ENCODE data around the gene GARIN5B. TPM values are rescaled to one million over a fixed set of nuclear protein-coding genes. Genes with fewer than 3 reads are reported as not detected.

Gene GARIN5B
- total RNA-seq, 3 donors from 2014 or later = not detected

DNA sequence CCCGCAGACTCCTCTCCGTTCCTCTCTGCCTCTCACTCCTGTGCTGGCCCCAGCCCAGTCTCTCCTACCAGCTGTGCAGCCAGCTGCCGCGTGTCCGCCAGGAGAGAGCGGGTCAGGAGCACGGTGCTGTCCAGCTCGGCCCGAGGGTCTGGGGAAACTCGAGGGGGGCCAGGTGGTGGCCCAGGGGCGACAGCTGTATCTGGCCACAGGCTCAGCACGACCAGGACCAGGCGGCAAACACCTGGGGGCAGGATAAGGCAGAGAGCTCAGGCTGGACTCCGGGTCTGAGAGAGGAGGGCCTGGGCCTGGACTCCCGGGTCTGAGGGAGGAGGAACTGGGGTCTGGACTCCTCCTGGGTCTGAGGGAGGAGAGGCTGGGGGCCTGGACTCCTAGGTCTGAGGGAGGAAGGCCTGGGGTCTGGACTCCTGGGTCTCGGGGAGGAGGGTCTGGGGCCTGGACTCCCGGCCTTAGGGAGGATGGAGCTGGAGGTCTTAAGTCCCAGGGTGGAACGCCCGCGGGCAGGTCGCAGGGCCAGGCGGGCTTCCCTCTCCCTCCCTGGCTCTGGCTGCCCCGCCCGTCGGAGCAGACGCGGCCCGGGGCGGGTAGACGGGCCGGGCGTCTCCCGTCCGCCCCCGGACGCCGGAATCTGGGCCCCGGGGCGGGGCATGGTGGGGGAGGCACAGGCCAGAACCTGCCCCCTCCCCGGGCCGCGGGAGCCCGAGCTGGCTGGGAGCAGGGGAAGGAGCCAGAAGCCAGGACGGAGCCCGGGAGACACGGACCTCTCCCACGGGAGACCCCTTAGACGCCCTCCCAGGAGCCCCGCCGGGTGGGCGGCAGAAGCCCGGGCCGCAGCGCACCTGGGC is 5.9 kb upstream of the GARIN5B start:
- H3K4me1 ChIP-seq (ENCODE audit: low read depth) = peaks cover 8% of the 10 kb centered on the region
- H3K4me3 ChIP-seq = no peak overlapping the region
- no peaks in the 10 kb centered on the region for H3K9me3 ChIP-seq
- ATAC-seq (peak; percentile 50), DNase-seq (peak in 1 of 3 donors; percentile 42)
- TF ChIP-seq, protein P1, sequence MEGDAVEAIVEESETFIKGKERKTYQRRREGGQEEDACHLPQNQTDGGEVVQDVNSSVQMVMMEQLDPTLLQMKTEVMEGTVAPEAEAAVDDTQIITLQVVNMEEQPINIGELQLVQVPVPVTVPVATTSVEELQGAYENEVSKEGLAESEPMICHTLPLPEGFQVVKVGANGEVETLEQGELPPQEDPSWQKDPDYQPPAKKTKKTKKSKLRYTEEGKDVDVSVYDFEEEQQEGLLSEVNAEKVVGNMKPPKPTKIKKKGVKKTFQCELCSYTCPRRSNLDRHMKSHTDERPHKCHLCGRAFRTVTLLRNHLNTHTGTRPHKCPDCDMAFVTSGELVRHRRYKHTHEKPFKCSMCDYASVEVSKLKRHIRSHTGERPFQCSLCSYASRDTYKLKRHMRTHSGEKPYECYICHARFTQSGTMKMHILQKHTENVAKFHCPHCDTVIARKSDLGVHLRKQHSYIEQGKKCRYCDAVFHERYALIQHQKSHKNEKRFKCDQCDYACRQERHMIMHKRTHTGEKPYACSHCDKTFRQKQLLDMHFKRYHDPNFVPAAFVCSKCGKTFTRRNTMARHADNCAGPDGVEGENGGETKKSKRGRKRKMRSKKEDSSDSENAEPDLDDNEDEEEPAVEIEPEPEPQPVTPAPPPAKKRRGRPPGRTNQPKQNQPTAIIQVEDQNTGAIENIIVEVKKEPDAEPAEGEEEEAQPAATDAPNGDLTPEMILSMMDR (IDR thresholded peaks at IDR 0.05) = no peak
- intact Hi-C loops (cut with DNase I, micrococcal nuclease) = no loop called here
- H3K36me3 ChIP-seq (ENCODE audit: low read depth) = no peaks in the 10 kb centered on the region

- intact Hi-C loops (cut with DNase I, micrococcal nuclease) = no loop called here
- Histone ChIP-seq H3K36me3 (ENCODE audit: low read depth) (no peaks in the 10 kb centered on the region), H3K4me1 (ENCODE audit: low read depth) (peaks cover 8% of the 10 kb centered on the region), H3K9me3 (no peaks in the 10 kb centered on the region), H3K4me3 (no peak overlapping the region)
- ATAC-seq (no peak), DNase-seq (no peak)
- TF ChIP-seq, protein P1 (IDR thresholded peaks at IDR 0.05) = no peak
These were observed 5.0 kb upstream of the GARIN5B start for GRCh38 chr19:55368106-55368505.

GRCh38 chr19:55366790-55367189 is 3.7 kb upstream of the GARIN5B start:
- no peak overlapping the region for H3K4me3 ChIP-seq
- ATAC-seq (no peak), DNase-seq (no peak)
- no peaks in the 10 kb centered on the region for H3K9me3 ChIP-seq
- TF ChIP-seq, protein P1 (IDR thresholded peaks at IDR 0.05) = no peak
- H3K4me1 ChIP-seq (ENCODE audit: low read depth) = peaks cover 8% of the 10 kb centered on the region
- intact Hi-C loops (cut with DNase I, micrococcal nuclease) = no loop called here
- no peaks in the 10 kb centered on the region for H3K36me3 ChIP-seq (ENCODE audit: low read depth)

DNA sequence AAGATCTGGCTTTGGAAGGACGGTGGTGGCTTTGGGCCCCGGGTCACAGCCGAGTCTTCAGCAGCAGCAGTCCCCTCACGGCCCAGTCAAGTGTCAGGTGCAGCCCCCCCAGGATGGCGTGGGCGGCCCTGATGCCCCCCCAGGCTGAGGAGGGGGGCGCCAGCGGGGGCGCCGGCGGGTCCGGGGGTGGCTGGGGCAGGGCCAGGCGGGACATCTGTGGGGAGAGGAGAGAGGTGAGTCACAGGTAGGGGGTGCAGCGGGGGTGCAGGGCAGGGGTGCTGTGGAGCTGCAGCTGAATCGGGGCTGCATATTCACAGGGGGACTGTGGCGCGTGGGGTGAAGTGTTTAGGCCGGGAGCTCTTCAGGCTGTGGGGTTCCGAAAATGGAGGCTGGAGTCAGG is 2.9 kb upstream of the GARIN5B start:
- no peak for DNase-seq
- intact Hi-C loops (cut with DNase I, micrococcal nuclease) = no loop called here
- Histone ChIP-seq H3K36me3 (ENCODE audit: low read depth) (no peaks in the 10 kb centered on the region), H3K9me3 (no peaks in the 10 kb centered on the region), H3K4me3 (no peak overlapping the region), H3K4me1 (ENCODE audit: low read depth) (peaks cover 8% of the 10 kb centered on the region)
- ATAC-seq = no peak
- TF ChIP-seq, protein P1 (IDR thresholded peaks at IDR 0.05) = no peak

DNA sequence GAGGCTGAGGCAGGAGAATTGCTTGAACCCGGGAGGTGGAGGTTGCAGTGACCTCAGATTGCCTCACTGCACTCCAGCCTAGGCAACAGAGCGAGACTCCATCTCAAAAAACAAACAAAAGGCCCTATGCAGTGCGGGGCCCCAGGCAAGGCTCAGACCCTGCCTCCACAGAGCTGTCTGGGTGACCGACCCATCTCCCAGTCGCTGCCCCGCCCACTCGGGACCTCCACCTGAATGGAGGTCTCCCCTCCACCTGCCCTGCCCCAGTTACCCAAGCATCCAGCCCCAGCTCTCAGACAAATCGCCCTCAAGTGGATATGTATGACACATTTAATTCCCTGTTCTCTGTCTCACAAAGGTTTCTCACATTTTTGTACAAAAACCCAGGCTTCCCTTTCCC is 2.2 kb upstream of the GARIN5B start:
- H3K9me3 ChIP-seq = no peaks in the 10 kb centered on the region
- H3K36me3 ChIP-seq (ENCODE audit: low read depth) = no peaks in the 10 kb centered on the region
- no peak for ATAC-seq
- DNase-seq = no peak
- TF ChIP-seq, protein P1 (IDR thresholded peaks at IDR 0.05) = no peak
- H3K4me1 ChIP-seq (ENCODE audit: low read depth) = peaks cover 8% of the 10 kb centered on the region
- no peak overlapping the region for H3K4me3 ChIP-seq
- intact Hi-C loops (cut with DNase I, micrococcal nuclease) = no loop called here

All from mucosa of descending colon (tissue), 3 donors.